ENCODE measurements around the gene SLC9A8. TPM values are rescaled to one million over a fixed set of nuclear protein-coding genes. Genes with fewer than 3 reads are reported as not detected.
"Not testable (repeated sequence)": the region's sequence is repeated elsewhere in the genome, so short reads cannot be mapped to it uniquely, and the experiment has no call there.

Gene SLC9A8
- total RNA-seq, 1 donor from 2014 or later: 5.2 TPM

- DNase-seq (ENCODE audit: low spot score): no peak
- Mint-ChIP-seq H3K9me3 (ENCODE audit: low read depth) (no peaks in the 10 kb centered on the region), H3K27me3 (ENCODE audit: low read depth) (no peaks in the 10 kb centered on the region), H3K4me1 (ENCODE audit: low read depth) (peaks cover 40% of the 10 kb centered on the region), H3K27ac (ENCODE audit: unreplicated experiment) (peak overlapping the region; percentile 70), H3K36me3 (ENCODE audit: low read depth) (no peaks in the 10 kb centered on the region), H3K4me3 (ENCODE audit: unreplicated experiment) (no peak overlapping the region)
- TF ChIP-seq CTCF (IDR thresholded peaks at IDR 0.05): no peak
Measured at GRCh38 chr20:49775229-49775693, 37.4 kb upstream of the SLC9A8 start.

GRCh38 chr20:49779972-49780371 is 32.7 kb upstream of the SLC9A8 start:
- H3K27ac Mint-ChIP-seq (ENCODE audit: unreplicated experiment): no peak overlapping the region
- no peak for TF ChIP-seq CTCF (IDR thresholded peaks at IDR 0.05)
- no peak for DNase-seq (ENCODE audit: low spot score)
- H3K36me3 Mint-ChIP-seq (ENCODE audit: low read depth): no peaks in the 10 kb centered on the region
- no peaks in the 10 kb centered on the region for H3K9me3 Mint-ChIP-seq (ENCODE audit: low read depth)
- H3K4me1 Mint-ChIP-seq (ENCODE audit: low read depth): peaks cover 19% of the 10 kb centered on the region
- no peaks in the 10 kb centered on the region for H3K27me3 Mint-ChIP-seq (ENCODE audit: low read depth)
- H3K4me3 Mint-ChIP-seq (ENCODE audit: unreplicated experiment): no peak overlapping the region

GRCh38 chr20:49781676-49782075 is 31.0 kb upstream of the SLC9A8 start:
- no peak overlapping the region for H3K27ac Mint-ChIP-seq (ENCODE audit: unreplicated experiment)
- no peaks in the 10 kb centered on the region for H3K9me3 Mint-ChIP-seq (ENCODE audit: low read depth)
- no peaks in the 10 kb centered on the region for H3K27me3 Mint-ChIP-seq (ENCODE audit: low read depth)
- H3K36me3 Mint-ChIP-seq (ENCODE audit: low read depth): no peaks in the 10 kb centered on the region
- H3K4me1 Mint-ChIP-seq (ENCODE audit: low read depth): peaks cover 3% of the 10 kb centered on the region
- no peak for TF ChIP-seq CTCF (IDR thresholded peaks at IDR 0.05)
- H3K4me3 Mint-ChIP-seq (ENCODE audit: unreplicated experiment): no peak overlapping the region
- DNase-seq (ENCODE audit: low spot score): no peak

- H3K4me1 Mint-ChIP-seq (ENCODE audit: low read depth): not testable (repeated sequence)
Measured at GRCh38 chr20:49782439-49782838, 30.2 kb upstream of the SLC9A8 start.

GRCh38 chr20:49783021-49783995 is 29.3 kb upstream of the SLC9A8 start:
- H3K9me3 Mint-ChIP-seq (ENCODE audit: low read depth); H3K36me3 Mint-ChIP-seq (ENCODE audit: low read depth); H3K27ac Mint-ChIP-seq (ENCODE audit: unreplicated experiment); H3K4me1 Mint-ChIP-seq (ENCODE audit: low read depth); H3K27me3 Mint-ChIP-seq (ENCODE audit: low read depth); H3K4me3 Mint-ChIP-seq (ENCODE audit: unreplicated experiment); DNase-seq (ENCODE audit: low spot score): not testable (repeated sequence)

More at GRCh38 chr20:49782439-49782838, 30.2 kb upstream of the SLC9A8 start:
- DNase-seq (ENCODE audit: low spot score); H3K9me3 Mint-ChIP-seq (ENCODE audit: low read depth); H3K36me3 Mint-ChIP-seq (ENCODE audit: low read depth); H3K27me3 Mint-ChIP-seq (ENCODE audit: low read depth); H3K4me3 Mint-ChIP-seq (ENCODE audit: unreplicated experiment); H3K27ac Mint-ChIP-seq (ENCODE audit: unreplicated experiment): not testable (repeated sequence)

GRCh38 chr20:49784291-49784690 is 28.3 kb upstream of the SLC9A8 start:
- Mint-ChIP-seq H3K36me3 (ENCODE audit: low read depth) (no peaks in the 10 kb centered on the region), H3K4me3 (ENCODE audit: unreplicated experiment) (no peak overlapping the region), H3K4me1 (ENCODE audit: low read depth) (no peaks in the 10 kb centered on the region), H3K27me3 (ENCODE audit: low read depth) (no peaks in the 10 kb centered on the region), H3K27ac (ENCODE audit: unreplicated experiment) (no peak overlapping the region), H3K9me3 (ENCODE audit: low read depth) (no peaks in the 10 kb centered on the region)
- DNase-seq (ENCODE audit: low spot score): no peak
- no peak for TF ChIP-seq CTCF (IDR thresholded peaks at IDR 0.05)
